Activated T-cell treated with anti-CD3 and anti-CD28 coated beads, Interleukin-2, amount 50 U/mL, for 1 hour (primary cell): ENCODE results near the gene ITSN2.
"Not testable (repeated sequence)": the region's sequence is repeated elsewhere in the genome, so short reads cannot be mapped to it uniquely, and the experiment has no call there.

Experiments used
- DNase-seq: peaks from one replicate; pipeline ENCODE4 v3.0.0-alpha.2; 2020

The ITSN2 gene

GRCh38 chr2:24362253-24362652 lies 1.9 kb upstream of the ITSN2 start:
- DNase-seq = no peak

- no peak for DNase-seq
These were observed 611 bp upstream of the ITSN2 start for GRCh38 chr2:24360963-24361330.

DNA sequence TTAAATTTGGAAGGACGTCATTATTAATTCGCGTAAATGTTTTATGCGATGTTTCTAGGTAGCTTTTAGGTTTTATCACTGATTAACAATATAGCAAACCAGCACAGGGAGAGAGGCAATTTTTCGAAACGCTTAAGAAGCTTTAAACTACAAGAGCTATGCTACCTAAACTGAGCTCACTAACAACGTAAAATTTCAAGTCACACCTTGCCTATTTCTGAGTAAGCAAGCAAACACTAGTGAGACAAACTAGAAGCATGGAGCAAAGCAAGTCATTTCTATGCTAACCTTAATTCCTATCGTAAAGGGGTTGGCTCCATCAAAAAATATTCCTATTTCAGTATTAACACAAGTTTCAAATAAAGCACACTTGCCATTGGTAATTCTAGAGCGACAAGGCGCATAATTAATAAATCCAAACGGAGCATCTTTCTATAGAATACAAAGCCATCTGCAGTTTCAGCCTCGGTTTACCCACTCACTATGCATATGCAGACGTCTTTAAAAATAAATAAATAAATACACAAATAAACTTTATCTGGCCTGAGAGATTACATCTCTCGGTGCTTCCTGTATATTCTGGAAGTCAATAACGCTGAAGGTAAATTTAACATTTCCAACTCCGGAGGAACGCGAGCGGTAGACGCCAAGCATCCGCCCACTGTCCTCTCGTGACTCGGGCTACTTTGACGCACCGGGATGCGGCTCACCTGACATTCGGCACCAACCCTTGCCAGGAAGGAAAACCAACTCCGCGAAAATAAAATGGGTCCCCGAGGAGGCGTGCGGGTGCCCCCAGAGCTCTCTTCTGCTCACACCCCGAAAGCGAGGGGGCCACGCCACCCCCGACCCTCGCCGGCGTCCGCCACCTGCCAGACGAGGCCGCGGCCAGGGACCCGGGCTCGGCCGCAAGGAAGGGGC lies 947 bp downstream of the ITSN2 start:
- DNase-seq = no peak

- not testable (repeated sequence) for DNase-seq
These were observed 2.6 kb downstream of the ITSN2 start for GRCh38 chr2:24357767-24358166.

DNA sequence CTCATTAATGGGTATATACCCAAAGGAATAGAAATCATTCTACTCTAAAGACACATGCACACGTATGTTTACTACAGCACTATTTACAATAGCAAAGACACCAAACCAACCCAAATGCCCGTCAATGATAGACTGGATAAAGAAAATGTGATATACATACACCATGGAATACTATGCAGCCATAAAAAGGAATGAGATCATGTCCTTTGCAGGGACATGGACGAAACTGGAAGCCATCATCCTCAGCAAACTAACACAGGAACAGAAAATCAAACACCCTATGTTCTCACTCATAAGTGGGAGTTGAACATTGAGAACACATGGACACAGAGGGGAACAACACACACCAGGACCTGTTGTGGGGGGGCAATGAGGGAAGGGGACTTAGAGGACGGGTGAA lies 3.2 kb downstream of the ITSN2 start:
- not testable (repeated sequence) for DNase-seq

GRCh38 chr2:24354957-24355356 lies 5.4 kb downstream of the ITSN2 start:
- DNase-seq = no peak

DNA sequence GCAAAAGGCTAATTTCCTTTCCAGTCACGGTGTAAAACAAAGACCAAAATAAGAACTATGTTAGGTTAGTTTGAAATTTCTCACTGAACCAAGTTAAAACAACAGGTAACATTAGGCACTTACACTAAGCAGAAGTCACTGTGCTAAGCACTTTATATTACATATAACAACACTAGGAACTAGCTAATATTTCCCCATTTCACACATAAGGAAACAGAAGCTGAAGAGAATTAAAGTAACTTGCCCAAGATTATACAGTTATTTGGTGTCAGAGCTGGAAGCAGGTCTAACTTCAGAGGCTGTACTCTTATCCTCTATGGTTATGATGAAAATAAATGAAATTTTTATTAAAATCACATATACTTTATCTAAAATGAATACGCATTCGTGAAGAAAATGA lies 5.9 kb downstream of the ITSN2 start:
- DNase-seq = no peak

DNA sequence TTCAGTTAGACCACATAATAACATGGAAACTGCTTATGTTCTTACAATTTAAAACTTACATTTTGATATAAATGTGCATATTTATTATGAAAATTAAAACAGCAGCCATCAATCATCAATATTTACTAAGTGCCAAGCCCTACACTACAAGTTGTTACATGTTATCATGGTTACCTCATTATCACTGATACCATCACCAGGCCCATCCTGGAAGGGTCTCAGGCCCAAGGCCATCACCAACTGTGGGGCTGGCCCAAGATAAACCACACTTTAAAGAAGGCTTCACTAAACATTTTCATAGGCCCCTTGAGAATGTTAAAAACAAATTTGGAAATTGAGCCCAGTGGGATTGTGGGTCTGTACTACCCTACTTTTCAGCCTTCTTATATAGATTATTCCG lies 6.4 kb downstream of the ITSN2 start:
- no peak for DNase-seq

DNA sequence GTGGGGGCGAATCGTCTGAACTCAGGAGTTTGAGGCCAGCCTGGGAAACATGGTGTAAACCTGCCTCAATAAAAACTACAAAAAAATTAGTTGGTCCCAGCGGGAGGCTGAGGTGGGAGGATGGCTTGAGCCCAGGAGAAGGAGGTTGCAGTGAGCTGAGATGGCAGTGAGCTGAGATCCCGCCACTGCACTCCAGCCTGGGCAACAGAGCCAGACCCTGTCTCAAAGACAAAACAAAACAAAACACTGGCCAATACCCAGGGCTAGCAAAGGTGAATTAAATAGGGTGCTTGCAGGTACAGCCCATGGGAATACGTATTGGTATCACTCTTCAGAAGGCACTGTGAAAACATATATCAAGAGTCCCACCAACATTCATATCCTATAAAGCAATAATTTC lies 7.0 kb downstream of the ITSN2 start:
- no peak for DNase-seq

DNA sequence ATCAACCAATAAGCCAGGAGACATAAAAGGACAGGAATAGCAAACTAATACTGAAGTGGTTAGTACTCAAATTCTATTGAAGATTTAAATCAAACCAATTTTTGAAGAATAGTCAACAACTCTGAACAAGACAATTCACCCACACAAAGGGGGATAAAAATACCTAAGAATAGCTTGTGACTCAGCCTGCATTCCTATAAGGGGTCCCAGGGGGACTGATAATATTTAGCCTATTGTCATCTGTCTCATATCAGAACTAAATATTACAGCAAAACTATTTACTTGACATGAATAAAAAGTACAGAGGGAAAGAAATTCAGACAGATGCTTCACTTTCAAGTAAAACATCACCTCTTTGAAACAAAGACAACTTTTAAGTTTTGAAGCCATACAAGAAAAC lies 7.7 kb downstream of the ITSN2 start:
- no peak for DNase-seq

- DNase-seq = no peak
These were observed 8.4 kb downstream of the ITSN2 start for GRCh38 chr2:24351981-24352380.

GRCh38 chr2:24351627-24351938 lies 8.8 kb downstream of the ITSN2 start:
- DNase-seq = no peak

- DNase-seq = no peak
These were observed 9.3 kb downstream of the ITSN2 start for GRCh38 chr2:24350826-24351626.

GRCh38 chr2:24349097-24349496 lies 11.2 kb downstream of the ITSN2 start:
- no peak for DNase-seq

- no peak for DNase-seq
These were observed 14.4 kb downstream of the ITSN2 start for GRCh38 chr2:24345937-24346336.

- no peak for DNase-seq
These were observed 17.0 kb downstream of the ITSN2 start for GRCh38 chr2:24343225-24343882.

DNA sequence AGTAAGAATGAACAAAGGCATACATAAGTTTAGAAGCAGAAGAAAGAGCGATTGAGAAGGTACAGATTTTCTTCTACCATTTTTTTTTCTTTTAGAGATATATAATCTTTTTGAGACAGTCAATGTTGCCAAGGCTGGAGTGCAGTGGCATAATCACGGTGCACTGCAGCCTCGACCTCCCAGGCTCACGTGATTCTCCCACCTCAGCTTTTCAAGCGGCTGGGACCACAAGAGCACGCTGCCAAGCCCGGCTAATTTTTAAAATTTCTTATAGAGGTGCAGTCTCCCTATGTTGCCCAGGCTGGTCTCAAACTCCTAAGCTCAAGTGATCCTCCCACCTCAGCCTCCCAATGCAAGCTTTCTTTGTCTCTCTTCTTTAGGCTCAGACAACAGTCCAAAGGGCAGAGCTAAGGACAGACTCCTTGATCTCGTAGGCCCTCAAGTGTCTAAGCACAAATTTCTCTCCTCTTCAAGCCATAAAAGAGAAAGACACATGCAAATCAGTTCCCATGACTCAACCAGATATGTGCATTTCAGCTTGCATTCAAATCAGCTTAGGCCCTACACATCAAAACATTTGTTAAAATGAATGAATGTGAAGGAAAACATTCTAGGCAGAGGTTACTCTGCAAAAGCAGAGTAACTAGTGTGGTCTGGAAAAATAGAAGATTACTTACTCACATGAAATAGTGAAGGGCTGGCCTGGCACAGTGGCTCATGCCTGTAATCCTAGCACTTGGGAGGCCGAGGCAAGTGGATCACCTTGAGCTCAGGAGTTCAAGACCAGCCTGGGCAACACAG lies 18.0 kb downstream of the ITSN2 start:
- no peak for DNase-seq

DNA sequence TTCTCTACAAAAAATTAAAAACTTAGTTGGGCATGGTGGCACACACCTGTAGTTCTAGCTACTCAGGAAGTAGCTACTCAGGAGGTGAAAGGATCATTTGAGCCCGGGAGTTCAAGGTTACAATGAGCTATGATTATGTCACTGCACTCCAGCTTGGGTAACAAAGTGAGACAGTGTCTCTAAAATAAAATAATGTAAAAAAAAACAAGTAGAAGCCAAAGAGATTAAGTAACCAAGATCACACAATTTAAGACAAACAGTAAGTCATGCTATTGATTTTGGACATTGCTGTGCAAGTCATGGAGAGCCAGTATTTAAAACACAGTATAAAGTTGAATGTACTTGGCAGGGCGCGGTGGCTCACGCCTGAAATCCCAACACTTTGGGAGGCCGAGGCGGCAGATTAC lies 20.5 kb downstream of the ITSN2 start:
- DNase-seq = no peak

GRCh38 chr2:24339098-24339497 lies 21.2 kb downstream of the ITSN2 start:
- not testable (repeated sequence) for DNase-seq

GRCh38 chr2:24337890-24338289 lies 22.4 kb downstream of the ITSN2 start:
- no peak for DNase-seq

GRCh38 chr2:24336811-24337210 lies 23.5 kb downstream of the ITSN2 start:
- no peak for DNase-seq

- DNase-seq = no peak
These were observed 26.1 kb downstream of the ITSN2 start for GRCh38 chr2:24334245-24334633.
